GM12878 (cell line): Measurements from ENCODE around the gene ATP13A4. TPM values are rescaled to one million over a fixed set of nuclear protein-coding genes. Genes with fewer than 3 reads are reported as not detected.

Experiments
- ATAC-seq: fragments of 200-7000 bp; cut with Tn5 transposase; 3 replicates; pipeline ENCODE4 v1.9.1; 2020; ENCODE audit warnings: mild to moderate bottlenecking, moderate library complexity
- BruUV-seq: library from RNA; stranded (reverse); fragments of 400-500 nt; replicated peaks from 2 replicates; lab custom pipeline; 2021; lab: Mats Ljungman, UMichigan
- CTCF ChIA-PET: fragments of 300-600 bp; sonication (Branson Sonifier 250); formaldehyde crosslinking; extraction: SDS; loops from one replicate; lab custom pipeline; 2021; ENCODE audit warnings: inconsistent platforms; lab: Yijun Ruan, JAX
- POLR2A ChIA-PET: fragments of 350-600 bp; formaldehyde crosslinking; extraction: SDS; loops from one replicate; lab custom pipeline; 2021; ENCODE audit warnings: inconsistent platforms; lab: Charles Lee
- RAD21 ChIA-PET: fragments of 300-600 bp; sonication (Branson Sonifier 250); formaldehyde crosslinking; loops from one replicate; lab custom pipeline; 2023; ENCODE audit warnings: antibody characterized with exemption; ENCODE audit not compliant: unreplicated experiment; lab: Charles Lee
- SMC1A ChIA-PET: fragments of 300-600 bp; sonication (Branson Sonifier 250); formaldehyde crosslinking; loops from one replicate; lab custom pipeline; 2023; ENCODE audit not compliant: unreplicated experiment, uncharacterized antibody; lab: Charles Lee
- DNase-seq: peaks from one replicate; pipeline ENCODE4 v3.0.0-alpha.2; 2011; ENCODE audit warnings: low read depth, low spot score
- FAIRE-seq: peaks from 3 replicates; lab custom pipeline; 2011; peaks lifted over from hg19 to GRCh38; lab: Jason Lieb, UNC
- H2AFZ ChIP-seq: 2 replicates; pipeline ENCODE4 v1.6.0; 2011; ENCODE audit warnings: low read depth, low read length, control low read depth; ENCODE audit not compliant: control insufficient read depth
- H3K27ac ChIP-seq: 2 replicates; pipeline ENCODE4 v1.5.1; 2011; ENCODE audit warnings: control low read depth; ENCODE audit not compliant: control insufficient read depth, insufficient read depth
- H3K27me3 ChIP-seq, 2 experiments: replicated peaks in 1 of 2; 2 replicates each; pipeline versions ENCODE4 v1.6.0 to v1.6.1; 2011; ENCODE audit warnings: low read length in 1 of 2; ENCODE audit not compliant: control insufficient read depth in 2 of 2, insufficient read depth in 2 of 2
- H3K36me3 ChIP-seq, 2 experiments: 2 replicates each; pipeline ENCODE4 v1.5.1; 2011; ENCODE audit warnings: low read length in 1 of 2; ENCODE audit not compliant: control insufficient read depth in 2 of 2, insufficient read depth in 2 of 2
- H3K4me1 ChIP-seq: 2 replicates; pipeline ENCODE4 v1.6.1; 2011; ENCODE audit warnings: mild to moderate bottlenecking, low read length, moderate library complexity, mixed read lengths; ENCODE audit not compliant: control insufficient read depth, insufficient read depth
- H3K4me2 ChIP-seq: 2 replicates; pipeline ENCODE4 v1.6.0; 2011; ENCODE audit warnings: control low read depth; ENCODE audit not compliant: control insufficient read depth, insufficient read depth
- H3K4me3 ChIP-seq: fragments of 200-600 bp; sonication (generic); 2 replicates; pipeline ENCODE4 v1.5.1; 2016
- H3K79me2 ChIP-seq: 2 replicates; pipeline ENCODE4 v1.6.0; 2011; ENCODE audit warnings: low read length; ENCODE audit not compliant: control insufficient read depth, insufficient read depth
- H3K9ac ChIP-seq: 2 replicates; pipeline ENCODE4 v1.8.0; 2011; ENCODE audit warnings: low read length, control low read depth, mixed read lengths; ENCODE audit not compliant: control insufficient read depth, insufficient read depth
- H3K9me3 ChIP-seq: replicated peaks from 3 replicates; pipeline ENCODE4 v1.5.1; 2011; ENCODE audit warnings: mild to moderate bottlenecking, low read length; ENCODE audit not compliant: control insufficient read depth, insufficient read depth
- H4K20me1 ChIP-seq: 2 replicates; pipeline ENCODE4 v1.6.0; 2011; ENCODE audit not compliant: control insufficient read depth, insufficient read depth
- ASH2L ChIP-seq: fragments of 300-600, 200-600 bp; sonication (generic); IDR thresholded peaks from 2 replicates; pipeline ENCODE4 v1.6.1; 2017; ENCODE audit warnings: low read depth, mild to moderate bottlenecking, borderline replicate concordance
- BCL11A ChIP-seq: IDR thresholded peaks from 2 replicates; pipeline ENCODE4 v1.6.1; 2011; ENCODE audit warnings: low read depth, low read length
- CBX5 ChIP-seq: sonication (generic); IDR thresholded peaks from 2 replicates; pipeline ENCODE4 v1.6.1; 2016; ENCODE audit warnings: low read depth, moderate library complexity, mild to moderate bottlenecking, inconsistent platforms
- FOXK2 ChIP-seq: fragments of 450-650 bp; IDR thresholded peaks from 2 replicates; pipeline ENCODE4 v1.6.1; 2017; ENCODE audit warnings: mild to moderate bottlenecking, moderate library complexity
- KAT2A ChIP-seq: conservative IDR thresholded peaks from 2 replicates; pipeline ENCODE4 v1.6.1; 2011; ENCODE audit warnings: low read depth, low read length; ENCODE audit not compliant: control insufficient read depth
- PBX3 ChIP-seq: IDR thresholded peaks from 2 replicates; pipeline ENCODE4 v1.6.1; 2011; ENCODE audit warnings: mild to moderate bottlenecking, low read depth, low read length, moderate library complexity; ENCODE audit not compliant: insufficient replicate concordance
- POLR2AphosphoS5 ChIP-seq: IDR thresholded peaks from 2 replicates; pipeline ENCODE4 v1.6.1; 2011; ENCODE audit warnings: mild to moderate bottlenecking, low read length, inconsistent platforms
- RAD51 ChIP-seq: fragments of 450-650 bp; IDR thresholded peaks from 2 replicates; pipeline ENCODE4 v1.6.1; 2016; ENCODE audit warnings: moderate library complexity, mild to moderate bottlenecking, inconsistent platforms
- SIN3A ChIP-seq: IDR thresholded peaks from 2 replicates; pipeline ENCODE4 v1.6.1; 2012; ENCODE audit warnings: low read depth, low read length, improper control_type of control experiment
- TCF3 ChIP-seq: IDR thresholded peaks from 2 replicates; pipeline ENCODE4 v1.6.1; 2012; ENCODE audit warnings: low read depth, mild to moderate bottlenecking, low read length, borderline replicate concordance; ENCODE audit not compliant: insufficient read depth
- ZNF384 ChIP-seq: IDR thresholded peaks from 2 replicates; pipeline ENCODE4 v1.6.1; 2012; ENCODE audit warnings: low read depth, mild to moderate bottlenecking, low read length, improper control_type of control experiment, borderline replicate concordance
- WGBS: methylation state at CpG from one replicate; pipeline ENCODE4 v1.1.6; 2016; ENCODE audit warnings: low lambda C conversion rate; ENCODE audit not compliant: insufficient replicate concordance, insufficient coverage; ENCODE audit errors: missing lambda C conversion rate; 5-methylcytosine and 5-hydroxymethylcytosine counted together
- in situ Hi-C: fragments of 300-500 bp; cut with MboI; formaldehyde crosslinking; loops from 9 replicates; pipeline ENCODE4 v1.14.3; 2018; ENCODE audit warnings: mixed read lengths
- intact Hi-C: fragments of 100-400 bp; cut with micrococcal nuclease; formaldehyde crosslinking; loops from one replicate; pipeline ENCODE4 v1.14.2; 2022; ENCODE audit not compliant: unreplicated experiment
- polyA plus RNA-seq, 11 experiments: library from polyadenylated mRNA; depleted of rRNA in 4 of 11; unstranded in 6 of 11; stranded (reverse) in 5 of 11; fragments of >200 nt; fragmentation: Nextera tagmentation in 4 of 11; fragmentation: Illumina TruSeq in 1 of 11; extraction: Ambion mirVana in 4 of 11; extraction: Trizol in 1 of 11; gene quantifications; 1 replicate in 1 of 11; 2 replicates in 10 of 11; pipeline versions ENCODE4 v1.2.1 to v1.2.3, GENCODE V29; 2011 to 2016; ENCODE audit warnings: inconsistent platforms in 2 of 11, missing spikeins in 2 of 11, low read depth in 1 of 11
- total RNA-seq, 4 experiments: library from RNA; depleted of rRNA in 3 of 4; stranded (reverse); fragments of >200 nt in 3 of 4; fragmentation: Illumina TruSeq in 1 of 4; extraction: Trizol in 1 of 4; gene quantifications; 2 replicates each; pipeline versions ENCODE4 v1.2.1 to v1.2.3, GENCODE V29; 2013 to 2021
- TF ChIP-seq, protein P1 (sequence below): IDR thresholded peaks from 2 replicates; pipeline ENCODE4 v1.6.1; 2012; ENCODE audit warnings: low read depth, low read length, improper control_type of control experiment
- TF ChIP-seq, protein P2 (sequence below): fragments of 450-650 bp; formaldehyde crosslinking; IDR thresholded peaks from 2 replicates; pipeline ENCODE4 v1.5.0; 2022; ENCODE audit warnings: mild to moderate bottlenecking, missing genetic modification characterization

ATP13A4 gene
- total and polyA plus RNA-seq, 10 of the 15 experiments (the other 5 are each of a cell fraction or from before 2014, with no cell fraction given) = 0.29 to 1.7 (median 1.0) TPM; not detected in 1

GRCh38 chr3:193464889-193465288 is 89.8 kb downstream of the ATP13A4 start:
- SMC1A ChIA-PET = interaction anchor here (1.5 kb wide), 1 partner anchor 103 kb away, joined by 3 read pairs; no protein-coding TSS in a partner anchor
- H3K4me2 ChIP-seq = no peak overlapping the region
- H3K9ac ChIP-seq = no peak overlapping the region
- POLR2A ChIA-PET = no interaction called here
- FAIRE-seq (no peak), DNase-seq (no peak)
- H3K27me3 ChIP-seq = no peaks in the 10 kb centered on the region
- no peak overlapping the region for H2AFZ ChIP-seq
- H3K27ac ChIP-seq = no peak overlapping the region
- H3K36me3 ChIP-seq = no peaks in the 10 kb centered on the region
- H3K4me1 ChIP-seq = no peaks in the 10 kb centered on the region
- intact Hi-C loops = loop anchor here (5.0 kb wide), 2 partner anchors 648 to 898 kb away; no protein-coding TSS in a partner anchor
- no peaks in the 10 kb centered on the region for H3K79me2 ChIP-seq
- no peaks in the 10 kb centered on the region for H4K20me1 ChIP-seq
- no peak overlapping the region for H3K4me3 ChIP-seq
- H3K9me3 ChIP-seq = no peaks in the 10 kb centered on the region
- WGBS = 83% methylated on average over 8 of the region's 8 CpGs
- in situ Hi-C loops = loop anchor here (5.0 kb wide), 1 partner anchor 107 kb away; no protein-coding TSS in a partner anchor
- no TSS peak for BruUV-seq
- TF ChIP-seq TCF3 = no peak
- no peak for TF ChIP-seq ZNF384
- TF ChIP-seq PBX3 = no peak
- no peak for TF ChIP-seq SIN3A
- no peak for TF ChIP-seq KAT2A
- TF ChIP-seq, all 136 proteins: peak for 0
- ChIA-PET CTCF (no interaction called here), RAD21 (no interaction called here)
- no peak for ATAC-seq

- no peaks in the 10 kb centered on the region for H3K36me3 ChIP-seq
- no peaks in the 10 kb centered on the region for H3K27me3 ChIP-seq
- ChIA-PET POLR2A (no interaction called here), CTCF (interaction anchor here (1.3 kb wide), 1 partner anchor 10 kb away, joined by 3 read pairs; no protein-coding TSS in a partner anchor), SMC1A (interaction anchor here (1.6 kb wide), 1 partner anchor 110 kb away, joined by 3 read pairs; no protein-coding TSS in a partner anchor), RAD21 (no interaction called here)
- no peak overlapping the region for H3K4me2 ChIP-seq
- in situ Hi-C loops = no loop called here
- no peak overlapping the region for H3K4me3 ChIP-seq
- FAIRE-seq (no peak), DNase-seq (no peak), ATAC-seq (no peak)
- H3K79me2 ChIP-seq = no peaks in the 10 kb centered on the region
- no peaks in the 10 kb centered on the region for H3K9me3 ChIP-seq
- no peaks in the 10 kb centered on the region for H4K20me1 ChIP-seq
- BruUV-seq = no TSS peak
- H3K9ac ChIP-seq = no peak overlapping the region
- intact Hi-C loops = no loop called here
- no peak overlapping the region for H2AFZ ChIP-seq
- no peaks in the 10 kb centered on the region for H3K4me1 ChIP-seq
- 65% methylated on average over 4 of the region's 4 CpGs for WGBS
- H3K27ac ChIP-seq = no peak overlapping the region
- TF ChIP-seq RAD51 (no peak), POLR2AphosphoS5 (no peak), CBX5 (no peak), BCL11A (no peak), ASH2L (no peak), FOXK2 (no peak)
- TF ChIP-seq, protein P1, sequence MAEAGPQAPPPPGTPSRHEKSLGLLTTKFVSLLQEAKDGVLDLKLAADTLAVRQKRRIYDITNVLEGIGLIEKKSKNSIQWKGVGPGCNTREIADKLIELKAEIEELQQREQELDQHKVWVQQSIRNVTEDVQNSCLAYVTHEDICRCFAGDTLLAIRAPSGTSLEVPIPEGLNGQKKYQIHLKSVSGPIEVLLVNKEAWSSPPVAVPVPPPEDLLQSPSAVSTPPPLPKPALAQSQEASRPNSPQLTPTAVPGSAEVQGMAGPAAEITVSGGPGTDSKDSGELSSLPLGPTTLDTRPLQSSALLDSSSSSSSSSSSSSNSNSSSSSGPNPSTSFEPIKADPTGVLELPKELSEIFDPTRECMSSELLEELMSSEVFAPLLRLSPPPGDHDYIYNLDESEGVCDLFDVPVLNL = no peak
- TF ChIP-seq, protein P2, sequence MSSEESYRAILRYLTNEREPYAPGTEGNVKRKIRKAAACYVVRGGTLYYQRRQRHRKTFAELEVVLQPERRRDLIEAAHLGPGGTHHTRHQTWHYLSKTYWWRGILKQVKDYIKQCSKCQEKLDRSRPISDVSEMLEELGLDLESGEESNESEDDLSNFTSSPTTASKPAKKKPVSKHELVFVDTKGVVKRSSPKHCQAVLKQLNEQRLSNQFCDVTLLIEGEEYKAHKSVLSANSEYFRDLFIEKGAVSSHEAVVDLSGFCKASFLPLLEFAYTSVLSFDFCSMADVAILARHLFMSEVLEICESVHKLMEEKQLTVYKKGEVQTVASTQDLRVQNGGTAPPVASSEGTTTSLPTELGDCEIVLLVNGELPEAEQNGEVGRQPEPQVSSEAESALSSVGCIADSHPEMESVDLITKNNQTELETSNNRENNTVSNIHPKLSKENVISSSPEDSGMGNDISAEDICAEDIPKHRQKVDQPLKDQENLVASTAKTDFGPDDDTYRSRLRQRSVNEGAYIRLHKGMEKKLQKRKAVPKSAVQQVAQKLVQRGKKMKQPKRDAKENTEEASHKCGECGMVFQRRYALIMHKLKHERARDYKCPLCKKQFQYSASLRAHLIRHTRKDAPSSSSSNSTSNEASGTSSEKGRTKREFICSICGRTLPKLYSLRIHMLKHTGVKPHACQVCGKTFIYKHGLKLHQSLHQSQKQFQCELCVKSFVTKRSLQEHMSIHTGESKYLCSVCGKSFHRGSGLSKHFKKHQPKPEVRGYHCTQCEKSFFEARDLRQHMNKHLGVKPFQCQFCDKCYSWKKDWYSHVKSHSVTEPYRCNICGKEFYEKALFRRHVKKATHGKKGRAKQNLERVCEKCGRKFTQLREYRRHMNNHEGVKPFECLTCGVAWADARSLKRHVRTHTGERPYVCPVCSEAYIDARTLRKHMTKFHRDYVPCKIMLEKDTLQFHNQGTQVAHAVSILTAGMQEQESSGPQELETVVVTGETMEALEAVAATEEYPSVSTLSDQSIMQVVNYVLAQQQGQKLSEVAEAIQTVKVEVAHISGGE (CRISPR knock-in tag) = no peak
These were observed 97.2 kb downstream of the ATP13A4 start for GRCh38 chr3:193457526-193457925.
